Hypothalamus (tissue), 51 donors: Measurements from ENCODE around the gene MAFG.
"Not testable (repeated sequence)": the region's sequence is repeated elsewhere in the genome, so short reads cannot be mapped to it uniquely, and the experiment has no call there.

ENCODE experiments used
- DNase-seq, 51 donors: peaks; one replicate each; lab custom pipeline; 2025; lab: John Stamatoyannopoulos, UW

Gene MAFG

DNA sequence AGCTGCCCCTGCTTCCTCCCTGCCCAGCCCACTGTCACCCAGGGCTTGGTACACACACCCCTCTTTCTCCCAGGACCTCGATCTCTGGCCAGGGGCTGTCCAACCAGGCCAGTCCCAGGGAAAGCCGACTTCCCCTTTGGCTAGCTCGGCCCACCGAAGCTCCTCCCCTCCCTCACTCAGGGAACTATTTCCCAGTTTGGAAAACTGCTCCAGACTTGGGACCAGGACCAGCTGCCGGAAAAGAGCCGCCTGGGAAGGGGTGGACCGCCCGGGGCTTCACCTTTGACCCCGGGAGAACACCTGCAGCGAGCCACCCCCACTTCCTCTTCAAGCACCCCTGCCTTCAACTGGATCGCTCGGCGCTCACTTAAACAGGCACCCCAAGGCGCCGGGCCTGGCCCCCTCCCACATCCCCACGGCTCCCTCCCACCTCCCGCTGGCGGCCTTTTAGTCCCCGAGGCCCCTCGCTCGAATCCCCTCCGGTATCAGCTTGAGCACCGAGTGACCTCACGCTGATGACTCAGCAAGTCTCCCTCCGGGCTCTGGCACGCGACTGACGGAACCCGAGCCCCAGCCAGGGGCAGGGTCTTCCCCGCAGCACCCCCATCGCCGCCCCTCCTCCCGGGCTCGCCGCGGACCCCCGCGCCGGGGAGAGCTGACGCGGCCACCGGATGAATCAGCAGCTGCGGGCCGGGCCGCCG lies 934 bp downstream of the MAFG start:
- DNase-seq = peak in 33 of 51 donors; percentile 15 to 60 (median 41)

DNA sequence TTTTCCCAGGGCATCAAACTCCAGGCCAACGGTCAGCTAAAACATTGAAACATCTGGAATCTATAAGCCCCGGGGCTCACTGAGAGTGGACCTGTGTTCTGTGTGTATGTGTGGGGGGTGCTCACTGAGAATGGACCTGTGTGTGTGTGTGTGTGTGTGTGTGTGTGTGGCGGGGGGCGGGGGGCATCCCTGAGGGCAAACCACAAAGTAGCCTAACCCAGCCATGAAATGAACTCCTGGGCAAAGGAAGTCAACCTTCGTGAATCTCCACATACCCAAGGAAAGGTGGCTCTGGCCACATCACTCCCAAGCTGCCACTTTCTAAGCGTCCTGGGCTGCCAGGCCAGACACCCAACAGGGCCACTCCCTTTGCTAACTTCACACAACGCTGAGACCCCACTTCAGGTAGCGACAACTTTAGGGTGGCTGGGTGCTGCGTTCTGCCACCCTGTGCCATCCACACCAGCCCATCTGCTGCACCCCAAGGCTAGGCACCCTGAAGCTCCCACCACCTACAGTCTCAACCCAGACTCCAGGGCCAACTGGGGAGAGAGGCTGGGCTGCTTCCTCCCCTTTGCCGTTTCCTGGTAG lies 1.6 kb downstream of the MAFG start:
- DNase-seq = no peak

DNA sequence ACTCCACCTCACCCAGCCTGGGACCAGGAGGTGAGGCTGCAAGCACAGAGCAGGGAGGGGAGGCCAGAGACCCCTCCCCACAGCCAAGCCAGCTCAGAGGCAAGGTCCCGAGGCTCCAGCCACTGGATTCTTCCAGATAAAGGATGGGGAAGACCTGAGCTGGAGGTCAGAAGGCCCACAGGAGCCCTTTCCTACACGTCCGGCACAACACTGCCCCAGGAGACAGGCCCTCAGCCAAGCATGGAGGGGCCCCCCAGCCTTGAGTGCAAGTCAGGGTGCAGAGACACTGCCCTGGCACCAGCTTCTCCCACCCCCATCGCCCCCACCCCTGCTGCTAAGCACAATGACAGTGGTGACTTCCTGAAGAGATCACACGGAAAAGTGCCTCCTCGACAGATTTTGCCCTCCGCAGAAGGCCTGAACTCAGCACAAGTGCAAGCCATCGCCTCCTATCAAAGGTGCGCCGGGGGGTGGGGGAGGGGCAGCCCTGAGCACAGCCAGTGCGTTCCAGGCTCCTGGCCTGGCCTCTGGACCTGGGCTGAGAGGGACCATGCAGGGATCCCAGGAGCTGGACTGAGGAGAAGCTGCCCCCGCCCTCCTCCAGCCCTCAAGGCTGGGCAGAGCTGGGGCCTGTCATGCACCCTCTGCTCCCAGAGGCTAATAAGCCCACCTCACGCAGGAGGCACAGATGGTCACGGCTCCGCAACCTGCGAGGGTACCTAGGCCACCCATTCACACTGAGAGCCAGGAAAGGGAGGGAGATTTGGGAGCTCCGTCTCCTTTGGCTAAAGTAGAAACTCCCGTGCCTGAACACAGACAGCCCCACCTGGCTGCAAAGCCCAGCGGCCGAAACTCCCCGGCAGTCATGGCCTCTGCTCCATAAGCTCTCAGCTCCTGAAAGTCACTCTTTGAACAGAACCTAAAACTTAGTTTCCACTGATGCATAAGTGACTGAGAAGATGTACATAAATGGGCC lies 2.7 kb downstream of the MAFG start:
- no peak for DNase-seq

DNA sequence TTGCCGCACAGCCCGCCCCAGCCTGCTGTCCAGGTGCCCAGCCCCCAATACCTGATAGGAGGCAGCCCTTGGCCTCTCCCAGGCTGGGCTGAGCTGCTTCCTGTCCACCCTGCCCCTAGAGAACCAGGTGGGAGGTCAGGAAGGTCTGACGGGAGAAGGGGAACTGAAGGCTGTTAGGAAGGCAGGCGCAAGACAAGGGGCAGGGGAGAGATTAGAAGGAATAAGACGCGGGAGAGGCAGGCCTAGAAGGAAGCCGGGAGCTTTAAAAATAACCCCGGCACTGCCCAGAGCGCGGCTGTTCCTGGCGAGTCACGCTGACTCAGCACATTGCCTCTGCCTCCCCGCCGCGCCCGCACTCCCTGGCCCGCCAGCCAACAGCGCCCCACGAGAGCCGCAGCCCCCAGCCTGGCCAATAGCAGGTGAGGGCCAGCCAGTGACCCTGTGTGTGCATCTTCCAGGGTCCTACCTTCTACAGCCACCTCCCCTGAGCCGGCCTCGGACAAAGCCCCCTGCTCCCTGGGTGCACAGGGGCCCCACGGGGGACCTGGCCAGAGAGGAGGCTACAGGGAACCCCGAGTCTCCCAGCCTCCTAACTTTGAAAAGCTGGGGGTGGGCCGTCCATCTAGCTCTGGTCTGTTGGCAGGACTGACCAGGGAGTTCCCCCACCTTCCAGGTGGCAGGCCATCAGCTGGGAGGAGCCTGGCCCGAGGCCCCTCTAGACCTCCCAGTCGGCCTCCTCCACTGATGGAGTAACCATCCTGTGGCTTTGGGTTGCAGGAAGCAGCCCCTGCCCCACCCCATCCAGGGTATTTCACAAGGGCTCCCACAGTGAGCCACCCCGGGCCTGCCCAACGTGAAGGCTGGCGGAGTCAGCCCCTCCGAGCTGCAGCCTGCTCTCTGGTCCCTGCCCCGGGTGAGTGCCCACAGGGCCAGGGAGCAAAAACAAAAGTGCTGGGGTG lies 4.0 kb downstream of the MAFG start:
- DNase-seq = peak in 34 of 51 donors; percentile 7 to 66 (median 40)

DNA sequence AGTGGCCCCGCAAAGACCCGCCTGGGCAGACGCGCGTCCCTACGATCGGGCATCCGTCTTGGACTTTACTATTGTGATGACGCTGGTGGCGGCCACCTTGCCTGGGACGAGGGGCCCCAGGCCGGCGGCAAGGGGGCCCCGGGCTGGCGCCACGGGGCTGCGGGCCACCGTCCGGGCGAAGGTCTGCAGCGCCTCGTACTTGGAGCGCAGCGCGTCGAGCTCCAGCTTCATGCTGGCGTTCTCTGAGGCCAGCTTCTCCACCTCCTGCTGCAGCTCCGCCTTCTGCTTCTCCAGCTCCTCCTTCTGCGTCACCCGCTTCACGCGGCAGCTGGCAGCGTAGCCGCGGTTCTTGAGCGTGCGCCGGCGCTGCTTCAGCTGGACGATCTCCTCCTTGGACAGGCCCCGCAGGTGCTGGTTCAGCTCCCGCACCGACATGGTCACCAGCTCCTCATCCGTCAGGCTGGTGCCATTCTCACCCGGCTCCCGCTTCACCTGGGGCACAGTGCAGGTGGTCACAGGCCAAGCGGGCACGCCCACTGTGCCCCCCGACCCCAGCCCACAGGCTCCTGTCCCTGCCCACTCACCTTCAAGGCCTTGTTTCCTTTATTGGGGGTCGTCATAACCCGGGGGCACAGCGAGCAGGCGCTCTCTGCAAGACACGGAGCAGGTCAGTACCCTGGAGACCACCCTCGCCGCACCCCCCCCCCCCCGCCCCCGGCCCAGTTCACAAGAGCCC lies 4.8 kb downstream of the MAFG start:
- no peak for DNase-seq

DNA sequence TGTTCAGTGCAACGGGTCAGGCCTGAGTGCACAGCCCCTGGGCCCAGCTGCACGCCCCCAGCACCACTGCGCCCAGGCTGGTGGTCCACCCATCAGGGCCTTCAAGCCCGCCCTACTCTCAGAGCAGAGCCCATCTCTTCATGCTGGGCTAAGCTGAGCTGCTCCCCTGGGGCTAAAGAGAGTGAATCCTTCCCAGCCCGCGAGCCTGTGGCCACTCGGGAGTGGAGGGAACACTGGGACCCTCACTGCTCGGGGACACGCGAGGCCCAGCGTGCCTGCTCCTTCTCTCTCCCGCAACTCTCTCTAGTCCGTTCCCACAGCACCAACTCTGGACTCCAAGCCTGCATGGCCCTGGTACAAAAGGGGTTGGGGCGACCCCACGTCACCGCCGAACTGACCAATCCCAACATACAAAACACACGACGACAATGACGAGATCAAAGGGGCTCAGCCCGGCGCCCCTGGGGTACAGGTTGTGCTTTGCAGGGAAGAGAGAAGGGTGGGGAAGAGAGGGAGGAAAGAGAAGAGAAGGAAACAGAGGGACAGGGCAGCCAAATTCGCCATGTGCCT lies 5.5 kb downstream of the MAFG start:
- no peak for DNase-seq

DNA sequence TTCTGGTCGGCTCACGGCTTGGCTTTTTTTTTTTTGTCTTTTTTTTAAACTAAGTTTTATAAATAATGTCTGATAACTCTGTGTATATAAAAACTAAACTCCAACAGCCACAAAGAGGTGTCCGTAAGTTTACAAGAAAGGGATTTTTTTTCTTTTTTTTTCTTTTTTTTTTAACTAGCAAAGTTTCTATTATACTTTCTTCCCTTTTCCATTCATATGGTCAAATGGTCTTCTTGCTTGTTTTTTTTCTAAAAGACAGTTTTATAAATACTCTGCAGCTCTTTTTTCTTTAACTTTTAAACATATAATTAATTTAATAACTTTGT lies 6.0 kb downstream of the MAFG start:
- no peak for DNase-seq

DNA sequence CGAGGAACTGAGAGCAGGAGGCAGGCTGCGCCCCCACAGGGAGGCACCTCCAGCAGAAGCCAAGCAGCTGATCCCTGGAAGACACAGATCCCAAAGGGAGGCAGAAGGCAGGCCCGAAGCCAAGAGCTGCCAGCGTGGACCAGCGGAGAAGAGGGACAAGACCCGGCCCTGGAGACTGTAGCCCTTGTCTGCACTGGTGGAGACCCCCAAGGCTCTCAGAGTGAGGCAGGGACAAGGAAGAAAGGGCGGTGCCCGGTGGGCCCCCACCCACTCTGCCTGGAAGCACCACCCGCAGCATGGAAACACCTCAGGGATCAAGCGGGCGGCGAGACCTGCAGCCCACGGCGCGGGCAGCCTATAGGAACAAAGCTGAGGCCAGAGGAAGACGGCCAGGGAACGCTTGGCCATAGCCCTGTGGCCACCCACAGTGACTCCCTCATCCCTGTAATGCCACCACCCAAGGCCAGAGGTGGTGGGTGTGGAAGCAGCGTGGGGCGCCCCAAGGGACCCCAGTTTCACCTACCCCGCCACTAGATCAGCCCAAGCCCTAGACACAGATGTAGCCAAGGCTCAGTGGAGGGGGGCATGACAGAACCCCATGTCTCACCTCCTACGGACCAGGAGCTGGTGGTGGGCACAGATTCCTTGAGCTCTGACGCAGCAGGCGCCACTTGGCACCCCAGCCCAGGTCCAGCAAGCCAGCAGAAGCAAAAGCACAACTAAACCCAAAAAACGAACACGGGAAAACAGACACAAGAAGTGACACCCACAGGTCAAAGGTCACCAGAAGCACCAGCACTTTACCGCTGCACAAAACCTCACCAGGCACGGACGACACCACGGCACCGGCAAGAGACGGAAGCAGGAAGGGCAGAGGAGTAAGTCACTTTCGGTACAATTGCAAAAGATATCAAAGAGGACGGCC lies 6.7 kb downstream of the MAFG start:
- peak in 3 of 51 donors; percentile 15 to 22 (median 17) for DNase-seq

DNA sequence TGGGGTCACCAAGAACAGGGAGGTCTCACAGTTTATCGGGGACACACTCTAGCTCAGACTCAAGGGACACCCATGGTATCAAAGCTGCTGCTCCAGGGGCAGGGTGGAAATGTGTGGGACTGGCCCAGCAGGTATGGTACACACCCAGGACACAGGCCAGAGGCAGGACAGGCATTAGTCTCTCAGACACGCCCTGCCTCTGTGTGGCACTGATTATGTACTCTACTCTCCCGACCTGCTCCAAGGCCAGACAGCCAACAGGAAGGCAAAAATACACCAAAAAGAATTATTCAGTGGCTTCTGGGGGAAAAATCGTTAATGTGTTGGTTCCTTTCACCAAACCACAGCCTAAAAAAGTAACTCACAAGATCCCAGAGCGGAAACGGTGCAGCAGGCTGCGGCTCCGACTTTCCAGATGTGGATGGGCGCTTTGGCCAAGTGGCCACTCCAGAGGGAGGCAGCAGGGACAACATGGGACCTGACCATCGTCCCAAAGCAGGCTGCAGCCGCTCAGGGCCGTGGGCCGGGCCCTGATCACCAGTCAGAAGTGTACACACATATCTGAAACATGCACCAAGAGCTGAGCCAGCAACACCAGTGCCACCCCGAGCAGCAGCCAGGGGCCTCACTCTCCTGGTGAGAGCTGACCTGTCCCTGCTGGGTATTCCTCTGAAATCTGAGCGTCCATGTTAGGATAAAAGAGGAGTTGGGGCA lies 8.5 kb downstream of the MAFG start:
- DNase-seq = no peak

DNA sequence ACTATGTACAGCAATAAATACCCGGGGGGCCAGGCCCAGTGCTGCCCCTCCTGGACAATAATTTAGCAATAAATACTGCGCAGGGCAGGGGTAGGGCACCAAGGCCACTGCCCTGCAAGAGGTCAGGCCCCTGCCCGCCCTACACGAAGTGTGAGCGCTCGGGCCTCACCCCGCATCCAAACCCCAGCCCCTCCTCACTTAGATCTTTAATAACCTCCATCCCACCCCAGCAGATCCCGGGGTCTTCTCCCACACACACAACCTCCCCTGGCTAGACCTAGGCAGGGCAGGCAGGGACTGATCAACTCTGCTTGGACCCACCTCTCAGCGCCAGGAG lies 9.2 kb downstream of the MAFG start:
- DNase-seq = not testable (repeated sequence)

DNA sequence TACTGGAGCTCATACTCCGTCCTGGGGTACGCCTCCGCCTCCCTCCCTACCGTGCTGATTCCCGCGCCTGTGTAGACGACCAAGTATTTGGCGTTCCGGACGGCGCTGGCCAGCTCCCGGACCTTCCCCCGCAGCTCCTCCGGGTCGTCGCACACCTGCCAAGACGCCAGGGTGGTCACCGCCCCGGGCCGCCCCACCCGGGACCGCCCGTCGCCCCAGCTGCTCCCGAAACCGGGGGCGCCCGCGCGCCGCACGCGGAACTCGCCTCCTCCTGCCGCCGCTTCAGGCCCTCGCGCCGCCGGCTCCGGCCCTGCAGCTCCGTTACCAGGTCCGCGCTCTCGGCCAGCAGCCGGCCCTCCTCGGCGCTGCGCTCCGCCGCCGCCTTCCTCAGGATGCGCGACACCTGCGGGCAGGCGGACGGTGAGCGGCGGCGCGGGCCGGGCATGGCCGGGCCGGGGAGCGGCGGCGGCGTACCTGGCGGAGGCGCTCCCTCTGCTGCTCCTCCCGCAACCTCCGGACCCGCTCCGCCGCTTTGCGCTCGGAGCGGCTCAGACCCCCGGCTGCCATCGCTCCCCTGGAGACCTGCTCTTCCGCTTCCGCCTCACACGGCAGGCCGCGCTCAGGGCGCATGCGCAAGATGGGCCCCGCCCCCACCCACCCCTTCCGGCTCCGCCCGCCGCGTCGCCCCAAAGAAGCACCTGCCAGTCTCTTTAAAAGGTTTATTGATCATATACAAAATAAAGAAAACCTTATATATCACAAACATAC lies 9.8 kb downstream of the MAFG start, which contains the start of gene SIRT7:
SIRT7 (minus strand) TSS at position 612 of the 768 bp plus-strand sequence; CDS start at position 567, 45 bp downstream.
- DNase-seq = peak in 50 of 51 donors; percentile 28 to 90 (median 72)

DNA sequence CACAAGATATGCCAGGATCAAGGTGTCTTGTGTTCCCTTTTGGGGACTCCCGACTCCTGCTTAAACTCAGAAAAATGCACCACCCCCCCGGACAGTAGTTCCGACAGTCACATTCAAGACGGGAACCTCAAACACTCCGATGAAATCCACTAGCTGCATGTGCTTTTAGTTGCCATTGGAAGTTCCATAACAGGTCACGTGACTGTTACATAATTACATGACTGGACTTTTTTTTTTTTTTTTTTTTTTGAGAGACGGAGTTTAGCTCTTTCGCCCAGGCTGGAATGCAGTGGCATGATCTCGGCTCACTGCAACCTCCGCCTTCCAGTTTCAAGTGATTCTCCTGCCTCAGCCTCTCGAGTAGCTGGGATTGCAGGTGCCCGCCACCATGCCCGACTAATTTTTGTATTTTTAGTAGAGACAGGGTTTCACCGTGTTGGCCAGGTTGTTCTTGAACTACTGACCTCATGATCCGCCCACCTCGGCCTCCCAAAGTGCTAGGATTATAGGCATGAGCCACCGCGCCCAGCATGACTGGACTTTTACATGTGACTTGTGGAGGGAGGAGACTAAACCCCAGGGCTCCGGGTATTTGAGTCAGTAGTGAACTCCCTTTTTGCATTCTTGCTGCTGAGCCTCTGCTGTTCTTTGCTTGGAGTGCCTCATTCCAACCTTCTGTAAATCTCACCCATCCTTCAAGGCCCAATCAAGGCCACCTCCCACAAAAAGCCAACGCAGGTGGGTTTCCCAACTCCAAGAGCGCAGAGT lies 11.1 kb downstream of the MAFG start:
- no peak for DNase-seq

DNA sequence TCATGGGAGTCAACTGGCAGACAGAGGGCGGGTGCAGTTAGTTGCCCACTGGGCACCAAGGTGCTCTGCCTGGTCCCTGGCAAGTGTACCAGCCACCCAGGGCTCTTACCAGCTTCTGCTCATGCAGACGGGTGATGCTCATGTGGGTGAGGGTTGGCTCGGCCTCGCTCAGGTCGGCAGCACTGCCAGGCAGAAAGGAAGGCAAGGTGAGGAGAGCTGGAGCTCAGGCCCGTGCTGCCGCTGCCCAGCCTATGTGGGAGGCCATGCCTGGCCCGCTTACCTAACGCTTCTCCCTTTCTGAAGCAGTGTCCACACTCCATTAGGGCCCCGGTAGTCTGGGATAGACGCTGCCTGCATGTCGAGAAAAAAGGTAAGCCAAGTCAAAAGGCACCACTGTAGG lies 12.2 kb downstream of the MAFG start:
- no peak for DNase-seq

DNA sequence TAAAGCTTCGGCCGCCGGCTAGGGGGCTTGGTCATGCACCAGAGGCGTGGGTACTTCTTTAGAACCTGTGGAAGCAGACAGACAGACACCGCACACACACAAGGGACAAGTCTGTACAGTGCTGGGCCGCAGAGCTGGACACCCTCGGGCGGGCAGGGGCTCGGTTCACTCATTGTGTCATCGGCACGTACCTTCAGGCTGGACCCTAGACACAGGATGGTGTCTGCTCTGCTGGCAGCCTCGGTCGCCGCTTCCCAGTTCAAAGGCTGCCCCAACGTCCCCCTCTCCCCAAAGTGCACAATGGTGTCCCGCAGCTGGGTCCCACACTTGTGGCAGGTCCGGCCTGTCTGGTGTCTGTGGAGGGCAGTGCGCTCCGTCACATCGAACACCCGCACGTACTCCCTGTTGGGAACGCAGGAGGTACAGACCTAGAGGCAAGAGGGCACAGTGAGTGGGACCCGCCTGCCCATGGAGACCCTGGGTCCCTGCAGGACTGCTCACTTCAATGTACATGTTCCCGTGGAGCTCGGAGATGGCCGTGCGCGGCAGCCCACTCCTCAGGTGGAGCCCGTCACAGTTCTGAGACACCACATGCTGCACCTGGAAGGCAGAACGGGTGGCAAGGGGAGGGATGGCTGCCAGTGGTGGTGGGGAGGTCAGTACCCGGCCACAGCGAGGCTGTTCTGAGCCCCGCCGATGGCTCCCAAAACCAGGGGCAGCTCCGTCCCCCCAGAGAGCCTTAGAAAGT lies 13.3 kb downstream of the MAFG start:
- no peak for DNase-seq

DNA sequence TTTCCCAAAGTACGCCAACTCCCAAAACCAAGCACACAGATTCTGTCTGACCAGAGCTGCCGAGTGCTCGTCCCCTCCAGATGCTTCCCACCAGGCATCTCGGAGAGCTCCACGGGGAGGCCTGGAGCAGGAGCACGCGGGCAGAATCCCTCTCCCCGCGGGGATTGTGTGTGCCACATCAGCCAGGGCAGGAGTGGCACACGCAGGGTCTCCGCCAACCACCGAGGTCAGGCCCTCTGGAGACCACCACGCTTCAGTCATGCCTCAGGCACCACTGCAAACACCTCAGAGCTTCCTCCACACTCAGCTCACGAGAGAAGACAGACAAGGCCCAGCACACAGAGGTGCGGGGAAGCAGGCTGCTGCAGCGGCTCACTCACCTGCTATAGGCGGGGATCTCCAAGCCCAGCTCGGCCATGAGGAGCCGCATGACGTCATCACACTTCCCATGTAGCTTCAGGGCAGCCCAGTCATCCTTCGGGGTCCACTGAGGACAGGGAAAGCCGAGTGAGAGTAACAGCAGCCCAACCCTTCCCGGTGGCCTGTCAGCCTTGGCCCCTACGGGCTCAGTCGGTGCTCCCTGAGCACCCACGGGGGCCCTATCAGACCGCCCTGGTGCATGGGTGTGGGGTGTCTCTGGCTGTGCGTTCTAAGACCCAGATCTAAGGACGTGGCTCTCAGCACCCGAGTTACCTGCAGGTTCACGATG lies 14.0 kb downstream of the MAFG start:
- no peak for DNase-seq
